Tibial nerve (tissue), 4 donors: ENCODE results near the gene GNMT.

Experiments used
- CTCF ChIP-seq, 5 experiments: fragments of 200-600 bp in 3 of 5; fragments of 450-650 bp in 2 of 5; sonication (generic) in 3 of 5; IDR thresholded peaks; one replicate each; pipeline ENCODE4 v1.5.1; 2016 to 2019; ENCODE audit warnings: antibody characterized with exemption in 5 of 5, mild to moderate bottlenecking in 3 of 5, moderate library complexity in 2 of 5
- EP300 ChIP-seq, 2 donors: sonication (generic); formaldehyde crosslinking; IDR thresholded peaks; one replicate each; pipeline ENCODE4 v1.6.1; 2017; ENCODE audit warnings: antibody characterized with exemption in 2 of 2, mild to moderate bottlenecking in 1 of 2

DNA sequence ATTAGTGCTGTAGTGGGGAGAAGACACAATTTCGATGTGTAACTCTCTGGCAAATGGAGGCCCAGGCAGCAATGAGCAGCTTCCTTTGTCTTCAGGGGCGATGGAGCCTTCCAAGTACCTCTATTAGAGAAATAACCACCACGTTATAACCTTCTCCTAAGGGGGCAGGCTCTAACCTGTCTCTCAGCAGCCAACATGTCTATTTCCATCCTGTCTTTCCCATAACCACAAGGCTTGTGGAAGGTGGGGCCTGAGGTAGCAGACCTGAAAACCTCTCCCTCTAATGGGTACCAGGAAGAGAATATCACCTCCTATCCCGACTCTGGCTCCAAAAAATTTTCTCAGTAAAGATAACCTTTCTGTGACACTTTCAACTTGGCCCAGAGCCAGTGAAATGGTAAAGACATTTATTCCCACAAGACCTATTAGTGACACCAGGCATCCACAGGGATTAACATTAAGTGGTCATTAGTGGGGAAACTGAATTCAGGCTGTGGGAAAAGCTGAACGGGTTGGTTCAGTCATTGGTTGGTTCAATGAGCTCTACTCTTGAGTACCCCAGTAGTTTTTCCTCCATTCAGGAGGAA, 14.5 kb downstream of the GNMT start:
- no peak for TF ChIP-seq EP300 (IDR thresholded peaks at IDR 0.05)
- no peak for TF ChIP-seq CTCF (IDR thresholded peaks at IDR 0.05)
